Activated CD8-positive, alpha-beta memory T cell treated with anti-CD3 and anti-CD28 coated beads for 36 hours (primary cell): Measurements from ENCODE around the gene CLDN24. TPM values are rescaled to one million over a fixed set of nuclear protein-coding genes. Genes with fewer than 3 reads are reported as not detected.

ENCODE experiments used
- CTCF ChIA-PET: fragments of 350-600 bp; sonication (Branson Sonifier 250); formaldehyde crosslinking; loops from one replicate; lab custom pipeline; 2021; ENCODE audit warnings: antibody characterized with exemption; lab: Charles Lee
- POLR2A ChIA-PET: fragments of 350-600 bp; sonication (Branson Sonifier 250); formaldehyde crosslinking; loops from one replicate; lab custom pipeline; 2021; ENCODE audit warnings: antibody characterized with exemption; lab: Charles Lee
- total RNA-seq, 2 experiments: library from RNA; stranded (reverse); gene quantifications; one replicate each; pipeline ENCODE4 v1.2.3, GENCODE V29; 2021

CLDN24 gene
- not detected for total RNA-seq

DNA sequence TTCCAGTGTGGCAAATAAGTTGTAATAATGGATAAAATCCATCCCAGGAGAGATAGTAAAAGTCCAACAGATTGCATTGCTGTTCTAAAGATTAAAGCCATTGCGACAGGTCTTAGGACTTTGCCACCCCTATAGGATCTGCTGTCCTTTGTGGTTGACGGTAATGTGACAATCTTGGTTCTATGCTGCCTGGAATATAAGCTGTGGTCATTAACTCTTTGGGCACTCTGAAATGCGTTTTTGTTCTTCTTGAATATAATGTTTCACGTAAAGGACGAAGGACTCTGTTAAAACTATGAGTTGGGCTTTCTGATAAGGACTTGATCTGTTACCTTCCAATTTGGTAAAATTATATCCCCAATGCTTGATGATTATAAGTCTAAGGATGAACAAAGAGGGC is at the start of gene CLDN24:
CLDN24 (minus strand) TSS at position 101 of the 400 bp plus-strand sequence; CDS start at position 101, 0 bp downstream.
- ChIA-PET CTCF (no interaction called here), POLR2A (no interaction called here)

DNA sequence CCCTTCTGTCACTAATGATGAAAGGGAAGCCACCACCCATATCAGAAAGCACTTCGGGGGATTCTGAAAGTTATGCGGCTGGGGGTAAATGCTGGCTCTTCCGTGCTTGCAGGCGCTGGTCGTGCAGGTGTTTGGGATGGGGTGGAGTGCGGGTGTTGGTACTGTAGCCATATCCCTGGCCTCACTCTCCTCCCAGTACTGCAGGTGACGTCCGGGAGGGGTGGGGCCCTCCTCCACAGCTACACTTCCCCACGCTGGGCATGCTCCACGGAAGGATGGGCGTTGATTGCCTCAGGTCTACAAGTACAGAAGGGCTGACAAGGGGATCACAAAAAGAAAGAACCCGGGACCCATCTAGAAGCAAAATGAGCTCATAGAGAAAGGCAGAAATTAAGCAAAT is 48.6 kb upstream of the CLDN24 start:
- CTCF ChIA-PET, result no interaction called here
- POLR2A ChIA-PET, result no interaction called here

DNA sequence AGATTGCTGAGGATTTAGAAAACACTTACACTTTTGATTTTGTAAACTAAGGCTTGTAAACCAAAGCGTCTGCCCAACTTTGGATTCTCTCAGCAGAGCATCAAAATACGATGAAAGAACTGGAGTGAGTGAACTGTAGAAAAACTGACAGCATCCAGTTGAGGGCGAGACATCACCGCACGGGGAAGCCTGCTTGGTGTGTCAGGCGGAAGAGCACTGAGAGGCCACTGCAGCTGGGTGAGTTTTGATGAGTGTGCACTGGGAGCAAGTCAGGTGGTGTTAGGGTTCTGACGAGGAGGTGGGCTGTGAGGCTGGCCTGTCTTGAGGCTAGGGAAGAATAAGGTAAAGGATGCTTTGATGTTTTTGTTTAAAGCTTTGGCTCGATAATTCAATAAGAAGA is 46.8 kb upstream of the CLDN24 start:
- ChIA-PET POLR2A (no interaction called here), CTCF (no interaction called here)

DNA sequence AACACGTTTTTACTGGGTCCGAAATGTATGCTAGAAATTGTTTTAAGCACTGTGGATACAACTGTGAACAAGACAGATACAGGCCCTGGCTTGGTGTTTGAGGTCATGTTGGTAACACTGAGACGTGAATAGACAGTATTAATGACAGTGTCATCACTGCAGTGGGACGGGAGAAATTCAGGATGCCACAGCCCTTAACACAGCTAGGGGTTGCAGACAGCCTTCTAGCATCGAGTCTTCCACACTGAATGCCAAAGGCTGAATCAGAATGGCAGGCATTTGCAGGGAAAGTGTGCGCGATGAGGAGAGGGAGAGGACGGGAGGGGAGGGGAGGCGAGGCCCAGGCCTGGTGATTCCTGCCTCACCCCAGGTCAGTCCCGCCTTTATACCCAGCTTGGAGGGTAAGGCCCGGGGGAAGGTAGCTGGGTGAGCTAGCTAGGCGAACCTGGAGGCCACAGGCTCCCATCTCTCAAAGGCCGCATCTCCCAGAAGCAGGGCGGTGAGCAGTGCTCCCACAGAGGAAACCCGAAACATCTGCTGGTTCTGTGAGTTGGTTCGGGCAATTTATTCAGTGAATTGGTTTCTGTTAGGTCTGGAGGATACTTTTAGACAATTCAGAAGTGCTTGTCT is 44.1 kb upstream of the CLDN24 start:
- CTCF ChIA-PET, result no interaction called here
- POLR2A ChIA-PET, result no interaction called here

DNA sequence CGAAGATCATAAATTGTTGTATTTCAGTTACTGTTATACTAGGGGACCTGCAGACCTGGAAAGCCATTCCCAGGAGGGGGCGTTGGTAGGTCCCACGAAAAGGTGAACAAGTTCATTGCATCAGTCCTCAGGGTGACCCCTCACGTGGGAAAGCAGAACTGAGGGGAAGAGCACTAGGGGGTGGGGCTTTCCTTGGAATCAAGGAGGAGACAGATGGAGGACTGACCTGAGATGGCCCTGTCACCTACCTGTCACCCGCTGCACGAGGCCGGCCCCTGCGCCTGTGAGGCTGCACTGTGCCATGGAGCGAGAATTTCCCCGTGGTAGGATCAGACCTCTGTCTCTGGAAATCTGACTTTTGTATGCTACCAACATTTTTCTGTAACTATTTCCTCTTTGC is 41.8 kb upstream of the CLDN24 start:
- ChIA-PET CTCF (no interaction called here), POLR2A (no interaction called here)

DNA sequence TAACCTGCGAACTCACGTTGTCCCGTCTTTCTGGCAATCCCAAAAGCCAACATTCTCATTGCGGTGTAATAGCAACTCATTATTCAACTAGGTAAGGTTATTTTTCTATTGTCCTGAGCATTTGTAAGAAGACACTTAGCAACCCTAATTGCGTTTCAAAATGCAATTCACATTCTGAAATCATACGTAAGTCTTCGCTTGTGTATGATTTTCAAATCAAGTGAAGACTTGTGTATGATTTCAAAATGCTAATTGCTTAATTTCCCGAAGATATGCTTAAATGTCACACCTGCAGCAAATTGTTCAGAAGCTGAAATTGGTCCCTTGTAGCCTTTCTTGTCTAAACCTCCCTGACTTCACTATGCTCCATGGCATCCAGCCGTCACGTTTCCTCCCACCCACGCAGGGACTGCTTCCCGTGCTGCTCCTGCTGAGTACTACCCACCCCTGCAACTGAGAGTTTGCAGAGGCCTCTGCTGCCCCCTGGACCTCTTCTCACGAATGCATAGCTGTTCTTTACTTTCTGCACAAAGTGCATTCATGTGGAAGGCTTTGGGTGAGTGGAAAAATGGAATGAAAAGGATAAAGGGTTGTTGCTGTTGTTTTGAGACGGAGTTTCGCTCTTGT is 40.8 kb upstream of the CLDN24 start:
- ChIA-PET POLR2A (no interaction called here), CTCF (no interaction called here)

DNA sequence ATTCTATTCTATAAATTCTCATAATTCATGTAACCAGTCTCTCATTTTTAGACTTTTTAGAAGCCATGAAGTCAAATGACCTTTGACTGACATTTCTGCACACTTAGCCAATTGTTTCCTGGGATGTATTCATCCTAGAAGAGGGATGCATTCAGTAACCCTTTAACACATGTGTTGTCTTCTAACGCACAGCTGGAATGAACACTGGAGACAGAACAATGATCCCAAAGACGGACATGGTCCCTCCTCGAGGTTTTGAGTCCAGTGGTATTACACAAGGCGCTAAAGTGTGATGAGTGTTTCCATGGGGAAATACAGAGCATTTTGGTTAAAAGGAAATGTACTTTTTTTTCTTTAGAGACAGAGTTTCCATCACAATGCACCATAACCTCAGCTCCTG is 39.8 kb upstream of the CLDN24 start:
- ChIA-PET CTCF (no interaction called here), POLR2A (interaction anchor here (0.8 kb wide), 1 partner anchor 682 kb away, joined by 3 read pairs; no protein-coding TSS in a partner anchor)

DNA sequence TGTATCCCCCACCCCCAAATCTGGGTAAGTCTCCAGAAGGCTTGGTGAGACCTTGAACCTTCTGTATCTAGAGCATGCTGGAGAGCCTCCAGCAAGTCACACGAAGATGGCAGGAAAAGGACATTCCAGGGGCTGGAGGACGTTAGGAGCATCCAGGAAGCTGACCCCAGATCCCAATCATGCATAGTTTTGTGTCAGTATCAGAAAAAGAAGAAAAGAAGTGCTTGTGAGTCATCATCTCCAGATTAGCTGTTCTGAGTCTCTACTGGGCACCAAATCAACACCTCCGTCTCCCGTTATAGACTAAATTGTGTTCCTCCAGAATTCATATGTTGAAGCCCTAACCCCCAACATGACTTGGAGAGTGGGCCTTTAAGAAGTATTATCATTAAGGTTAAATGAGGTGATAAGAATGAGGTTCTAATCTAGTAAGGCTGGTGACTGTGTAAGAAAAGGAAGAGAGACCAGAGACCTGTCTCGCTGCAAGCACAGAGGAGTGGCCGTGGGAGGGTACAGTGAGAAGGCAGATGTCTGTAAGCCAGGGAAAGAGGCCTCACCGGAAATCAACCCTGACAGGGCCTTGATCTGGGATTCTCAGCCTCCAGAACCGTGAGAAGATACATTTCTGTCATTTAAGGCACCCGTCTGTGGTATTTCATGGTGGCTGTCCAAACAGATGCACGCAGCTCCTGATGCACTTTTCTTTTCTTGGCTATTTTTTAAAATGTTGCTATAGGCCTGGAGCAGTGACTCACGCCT is 38.1 kb upstream of the CLDN24 start:
- ChIA-PET POLR2A (no interaction called here), CTCF (no interaction called here)

DNA sequence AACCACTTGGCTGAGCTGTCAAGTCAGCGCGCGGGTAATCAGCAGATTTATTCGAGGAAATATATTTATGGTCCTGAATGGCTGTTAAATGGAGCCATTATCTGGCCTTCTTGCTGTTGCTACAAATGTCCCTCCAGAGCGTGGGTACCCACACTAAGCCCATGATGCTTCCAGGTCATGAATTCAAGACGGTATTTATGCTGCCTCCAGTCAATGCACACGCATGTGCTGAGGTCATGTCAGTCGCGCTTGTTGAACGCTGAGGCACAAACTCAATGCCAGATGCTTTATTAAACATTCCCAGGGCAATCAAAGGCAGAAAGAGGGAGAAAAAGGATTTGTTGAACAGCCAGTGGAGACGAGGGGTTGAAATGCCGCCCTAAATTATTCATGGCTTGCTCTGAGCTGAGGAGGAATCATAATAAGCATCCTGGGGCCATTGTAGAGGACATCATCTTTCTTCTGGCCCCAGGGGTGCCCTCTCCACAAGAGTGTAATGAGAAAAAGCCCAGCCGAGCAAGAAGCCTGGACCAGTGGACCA is 36.1 kb upstream of the CLDN24 start:
- CTCF ChIA-PET, result interaction anchor here (1.2 kb wide), 1 partner anchor 49 kb away, joined by 3 read pairs; no protein-coding TSS in a partner anchor
- POLR2A ChIA-PET, result no interaction called here

DNA sequence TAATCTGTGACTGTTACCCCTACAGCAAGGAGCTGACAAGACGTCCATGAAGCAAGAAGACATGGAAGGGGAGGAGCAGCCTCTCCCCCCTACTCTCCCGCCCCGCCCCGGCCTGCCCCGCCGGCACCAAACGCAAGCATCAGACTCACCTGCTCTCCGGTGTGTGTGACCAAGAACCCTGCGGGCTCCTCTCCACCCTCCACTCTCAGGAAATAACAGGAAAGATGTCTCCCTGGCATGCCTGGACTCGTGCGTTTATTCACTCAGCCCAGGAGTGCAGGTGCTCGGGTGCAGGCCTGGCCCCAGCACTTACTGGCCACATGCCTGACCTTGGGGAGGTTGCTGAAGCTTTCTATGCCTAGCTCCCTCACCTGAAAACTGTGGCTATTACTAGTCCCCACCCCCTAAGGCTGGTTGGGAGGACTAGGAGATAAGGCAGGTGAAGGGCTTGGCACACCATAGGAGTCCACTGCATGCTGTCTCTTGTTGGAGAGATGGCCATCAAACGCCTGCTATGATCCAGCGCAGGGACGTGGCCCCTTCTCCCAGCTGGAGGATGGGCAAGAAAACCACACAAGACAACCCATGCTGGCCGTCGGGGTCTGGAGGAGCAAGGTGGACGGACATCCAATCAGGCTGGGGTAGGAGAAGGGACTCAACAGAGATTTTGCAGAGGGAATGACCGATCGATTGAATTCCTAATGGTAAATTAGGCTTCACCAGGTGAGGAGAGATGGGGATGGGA is 34.9 kb upstream of the CLDN24 start:
- POLR2A ChIA-PET, result no interaction called here
- CTCF ChIA-PET, result no interaction called here

DNA sequence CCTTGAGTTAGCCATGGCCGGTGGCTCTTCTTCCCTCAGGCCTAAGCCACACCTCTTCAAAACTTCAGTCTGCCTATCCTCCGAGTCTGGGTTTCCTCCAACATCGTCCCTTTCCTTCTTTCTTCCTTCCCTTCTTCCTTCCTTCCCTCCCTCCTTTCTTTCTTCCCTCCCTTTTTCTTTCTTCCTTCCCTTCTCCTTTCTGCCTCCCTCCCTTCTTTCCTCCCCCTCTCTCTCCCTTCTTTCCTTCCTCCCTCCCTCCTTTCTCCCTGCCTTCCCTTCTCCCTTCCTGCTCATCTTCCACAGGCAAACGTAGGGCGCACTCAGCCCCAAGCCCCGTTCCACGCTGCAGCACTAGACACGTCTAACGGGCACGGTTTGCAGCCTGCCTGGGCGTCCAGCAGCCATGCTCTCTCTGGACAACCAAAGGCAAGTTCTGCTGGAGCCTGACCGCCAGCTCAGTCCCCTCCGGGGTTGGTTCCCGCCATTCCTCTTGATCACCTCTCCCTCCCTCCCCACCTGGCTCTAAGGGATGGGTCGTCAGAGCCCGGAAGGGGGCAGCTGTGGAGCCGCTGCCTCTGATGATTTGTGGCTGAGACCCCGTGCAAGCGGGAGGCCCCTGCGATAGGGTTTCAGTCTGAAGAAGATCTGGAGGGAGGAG is 34.1 kb upstream of the CLDN24 start:
- ChIA-PET CTCF (no interaction called here), POLR2A (no interaction called here)

DNA sequence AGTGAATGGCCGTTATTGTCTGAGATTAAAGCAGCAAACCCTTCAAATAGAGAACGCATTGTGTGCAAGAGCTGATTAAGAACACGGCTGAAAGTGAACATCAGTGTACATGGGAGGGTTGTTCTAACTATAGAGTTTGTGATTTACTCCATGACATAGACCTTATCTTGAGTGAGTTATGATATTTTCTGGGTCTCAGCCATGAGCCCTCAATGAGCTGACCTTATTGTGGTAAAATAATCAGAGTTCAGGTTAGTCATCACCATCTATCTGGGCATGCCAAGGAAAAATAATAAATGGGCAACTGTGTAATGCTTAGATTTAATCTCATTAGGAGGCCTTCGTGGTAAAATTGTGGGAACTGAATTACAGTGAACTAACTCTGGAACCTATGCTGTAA is 33.2 kb upstream of the CLDN24 start:
- CTCF ChIA-PET, result no interaction called here

DNA sequence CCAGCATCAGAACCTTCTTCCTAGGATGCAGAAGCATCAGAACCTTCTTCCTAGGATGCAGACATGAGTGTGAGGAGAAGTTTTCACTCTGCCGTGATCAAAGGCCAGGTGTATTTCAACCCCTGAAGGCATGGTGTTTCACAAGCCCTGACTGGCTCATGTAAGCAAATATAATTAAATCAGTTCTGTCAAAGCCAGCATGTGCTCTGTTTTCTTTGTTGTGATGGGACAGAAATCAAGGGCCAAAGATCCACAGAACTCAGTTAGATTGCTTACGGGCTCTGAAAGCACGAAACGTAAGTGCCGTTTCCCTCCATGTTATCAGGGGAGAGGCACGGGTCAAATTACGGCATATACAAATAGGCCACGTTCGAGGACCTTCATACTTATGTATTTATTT is 32.0 kb upstream of the CLDN24 start:
- ChIA-PET POLR2A (no interaction called here), CTCF (no interaction called here)

More for the DNA sequence above, 33.2 kb upstream of the CLDN24 start:
- POLR2A ChIA-PET, result no interaction called here

DNA sequence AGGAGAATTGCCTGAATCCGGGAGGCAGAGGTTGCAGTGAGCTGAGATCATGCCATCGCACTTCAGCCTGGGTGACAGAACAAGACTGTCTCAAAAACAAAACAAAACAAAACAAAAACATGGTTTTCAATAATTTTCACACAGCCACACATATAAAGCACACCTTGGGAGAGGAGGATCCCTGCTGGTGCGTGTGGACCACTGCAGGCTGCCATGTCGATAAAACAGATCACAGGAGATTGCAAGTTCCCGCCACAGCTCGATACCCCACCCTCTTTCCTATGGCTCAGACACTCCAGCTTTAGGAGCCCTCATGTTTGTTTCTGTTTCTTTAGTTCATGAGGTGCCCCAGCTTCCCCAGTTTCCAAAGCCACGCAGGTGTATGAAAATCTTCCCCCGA is 31.3 kb upstream of the CLDN24 start:
- POLR2A ChIA-PET, result no interaction called here
- CTCF ChIA-PET, result no interaction called here

DNA sequence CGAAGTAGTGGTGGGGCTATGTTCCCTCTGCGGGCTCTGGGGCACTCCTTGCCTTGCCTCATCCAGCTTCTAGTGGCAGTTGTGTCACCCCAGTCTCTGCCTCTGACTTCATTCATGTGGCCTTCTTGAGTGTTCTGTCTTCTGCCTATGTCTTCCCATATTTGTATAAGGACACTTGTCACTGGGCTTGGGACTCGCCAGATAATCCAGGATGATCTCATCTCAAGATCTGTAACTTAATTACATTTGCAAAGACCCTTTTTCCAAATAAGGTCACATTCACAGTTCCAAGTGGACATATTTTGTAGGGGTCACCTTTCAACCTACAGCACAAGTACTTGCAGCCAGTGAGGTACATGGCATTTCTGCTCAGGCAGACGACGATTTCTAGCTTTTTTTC is 30.3 kb upstream of the CLDN24 start:
- POLR2A ChIA-PET, result no interaction called here
- CTCF ChIA-PET, result no interaction called here

DNA sequence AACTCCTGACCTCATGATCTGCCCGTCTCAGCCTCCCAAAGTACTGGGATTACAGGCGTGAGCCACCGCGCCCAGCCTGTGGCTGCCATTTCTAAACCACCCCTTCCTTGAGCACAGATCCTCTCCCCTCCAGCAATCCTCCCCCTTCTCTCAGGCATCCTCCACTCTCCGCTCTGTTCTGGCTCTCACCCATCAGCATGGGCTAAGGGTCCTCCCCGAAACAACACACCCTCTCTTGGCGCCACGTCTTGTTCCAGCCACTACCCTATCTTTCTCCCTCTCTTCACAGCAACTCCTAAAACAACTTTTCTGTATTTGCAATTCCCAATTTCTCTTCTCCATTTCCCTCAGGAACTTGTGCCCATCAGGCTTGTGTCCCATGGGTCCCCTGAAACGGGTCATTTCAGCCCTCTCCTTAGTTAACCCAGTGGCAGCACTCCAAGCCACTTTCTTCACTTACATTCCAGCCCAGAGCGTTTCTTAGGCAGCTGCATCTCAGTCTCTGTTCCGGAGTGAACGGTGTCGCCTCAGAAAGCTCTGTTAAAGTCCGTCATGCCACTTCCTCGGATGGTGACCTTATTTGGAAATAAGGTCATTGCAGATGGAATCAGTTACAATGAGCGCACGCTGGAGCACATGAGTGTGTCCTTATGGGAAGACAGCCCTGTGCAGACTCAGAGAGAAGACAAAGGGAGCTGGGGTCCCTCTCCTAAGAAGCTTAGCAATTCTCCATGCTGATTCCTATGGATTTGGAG is 28.3 kb upstream of the CLDN24 start:
- POLR2A ChIA-PET, result no interaction called here
- CTCF ChIA-PET, result no interaction called here

DNA sequence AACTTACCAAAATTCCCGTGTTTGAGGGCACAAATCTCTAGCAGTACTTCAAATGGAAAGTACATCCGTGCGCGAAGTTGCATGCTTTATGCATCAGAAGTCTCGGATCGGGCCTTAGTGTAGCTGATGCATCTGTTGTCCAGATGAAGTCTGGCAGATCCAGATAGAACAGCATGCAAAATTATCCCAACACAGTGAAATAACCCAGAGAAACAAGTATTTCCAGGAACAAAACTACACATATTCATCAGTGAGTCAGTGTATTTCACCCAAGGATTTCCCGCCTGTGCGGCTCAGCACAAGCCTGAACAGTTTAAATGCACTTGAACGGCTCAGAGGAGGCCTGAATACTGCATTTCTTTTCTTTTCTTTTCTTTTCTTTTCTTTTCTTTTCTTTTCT is 27.4 kb upstream of the CLDN24 start:
- ChIA-PET CTCF (no interaction called here), POLR2A (no interaction called here)

DNA sequence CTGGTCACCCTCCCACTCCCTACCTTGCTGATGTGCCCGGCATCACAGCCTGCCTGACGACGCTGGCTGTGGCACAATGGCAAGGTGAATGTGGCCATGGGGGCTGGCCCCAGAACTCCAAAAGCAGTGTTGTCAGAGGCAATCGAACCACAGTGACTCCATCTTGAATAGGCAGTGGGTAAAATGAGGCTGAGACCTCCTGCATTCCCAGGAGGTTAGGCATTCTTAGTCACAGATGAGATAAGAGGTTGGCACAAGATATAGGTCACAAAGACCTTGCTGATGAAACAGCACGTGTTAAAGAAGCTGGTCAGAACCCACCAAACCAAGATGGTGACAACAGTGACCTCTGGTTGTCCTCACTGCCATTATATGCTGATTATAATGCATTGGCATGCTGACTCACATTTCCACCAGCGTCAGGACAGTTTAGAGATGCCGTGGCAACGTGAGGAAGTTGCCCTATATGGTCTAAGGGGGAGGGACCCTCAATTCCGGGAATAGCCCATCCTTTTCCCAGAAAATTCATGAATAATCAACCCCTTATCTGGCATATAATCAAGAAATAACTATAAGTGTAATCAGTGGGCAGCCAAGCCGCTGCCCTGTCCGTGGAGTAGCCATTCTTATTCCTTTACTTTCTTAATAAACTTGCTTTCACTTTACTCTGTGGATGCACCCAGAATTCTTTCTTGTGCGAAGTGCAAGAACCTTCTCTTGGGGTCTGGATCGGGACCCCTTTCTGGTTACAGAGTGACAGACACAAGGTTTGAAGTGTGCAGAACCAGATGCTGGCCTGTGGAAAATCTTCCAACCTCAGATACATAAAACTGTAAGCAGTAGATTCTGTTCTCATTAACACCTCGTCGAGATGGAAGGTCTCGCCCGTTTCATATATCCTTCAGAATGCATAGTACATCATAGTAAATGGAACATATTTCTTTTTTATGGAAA is 26.8 kb upstream of the CLDN24 start:
- ChIA-PET CTCF (no interaction called here), POLR2A (no interaction called here)
